Right ventricle myocardium inferior (tissue), 1 donor: ENCODE data around the gene ADGRD1. TPM values are rescaled to one million over a fixed set of nuclear protein-coding genes. Genes with fewer than 3 reads are reported as not detected.
"Not testable (repeated sequence)": the region's sequence is repeated elsewhere in the genome, so short reads cannot be mapped to it uniquely, and the experiment has no call there.

ENCODE experiments used
- ATAC-seq: fragments of 200-7000 bp; cut with Tn5 transposase; one replicate; pipeline ENCODE4 v1.9.1; 2020; ENCODE audit warnings: mild to moderate bottlenecking, moderate library complexity
- DNase-seq: peaks from one replicate; pipeline ENCODE4 v3.0.0; 2021; ENCODE audit errors: missing footprints
- intact Hi-C: fragments of 100-400 bp; cut with DNase I; formaldehyde crosslinking; loops from one replicate; pipeline ENCODE4 v1.11.0; 2022
- total RNA-seq: library from RNA; stranded (reverse); fragmentation: NEBNext Ultra II Directional; extraction: Animal tissue kit (Norgen Biotek cat#: 25700); gene quantifications from one replicate; pipeline ENCODE4 v1.2.1, GENCODE V29; 2021
- donor health status: DM: no; HTN: yes; CAD: no; lungs with severe emphysema.

Gene ADGRD1
- total RNA-seq, 1 donor from 2014 or later = 89.1 TPM

DNA sequence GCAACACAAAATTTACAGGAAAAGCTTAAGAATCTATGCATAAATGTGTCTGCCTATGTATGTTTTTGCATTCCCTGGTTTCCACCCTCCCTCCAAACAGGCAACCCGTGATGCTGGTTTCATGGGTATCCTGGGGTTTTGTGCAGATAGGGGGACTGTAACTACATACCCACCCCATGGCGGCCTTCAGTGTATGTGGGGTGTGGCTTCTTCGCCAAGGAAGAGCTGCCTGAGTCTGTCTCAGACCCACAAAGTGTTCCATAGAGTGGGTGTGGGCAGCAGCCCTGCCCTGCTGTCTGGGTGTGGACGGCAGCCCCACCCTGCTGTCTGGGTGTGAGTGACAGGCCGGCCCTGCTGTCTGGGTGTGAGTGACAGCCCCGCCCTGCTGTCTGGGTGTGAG lies 174.8 kb downstream of the ADGRD1 start:
- ATAC-seq (no peak), DNase-seq (no peak)
- intact Hi-C loops = no loop called here

DNA sequence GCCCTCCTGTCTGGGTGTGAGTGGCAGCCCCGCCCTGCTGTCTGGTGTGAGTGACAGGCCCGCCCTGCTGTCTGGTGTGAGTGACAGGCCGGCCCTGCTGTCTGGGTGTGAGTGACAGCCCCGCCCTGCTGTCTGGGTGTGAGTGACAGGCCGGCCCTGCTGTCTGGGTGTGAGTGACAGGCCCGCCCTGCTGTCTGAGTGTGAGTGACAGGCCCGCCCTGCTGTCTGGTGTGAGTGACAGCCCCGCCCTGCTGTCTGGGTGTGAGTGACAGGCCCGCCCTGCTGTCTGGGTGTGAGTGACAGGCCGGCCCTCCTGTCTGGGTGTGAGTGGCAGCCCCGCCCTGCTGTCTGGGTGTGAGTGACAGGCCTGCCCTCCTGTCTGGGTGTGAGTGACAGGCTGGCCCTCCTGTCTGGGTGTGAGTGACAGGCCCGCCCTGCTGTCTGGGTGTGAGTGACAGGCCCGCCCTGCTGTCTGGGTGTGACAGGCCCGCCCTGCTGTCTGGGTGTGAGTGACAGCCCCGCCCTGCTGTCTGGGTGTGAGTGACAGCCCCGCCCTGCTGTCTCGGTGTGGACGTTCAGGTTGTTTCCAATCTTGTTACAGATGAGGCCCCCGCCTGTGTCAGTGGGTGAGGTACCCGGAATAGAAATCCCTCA lies 175.4 kb downstream of the ADGRD1 start:
- DNase-seq, ATAC-seq, intact Hi-C loops: not testable (repeated sequence)

- DNase-seq (no peak), ATAC-seq (no peak)
- intact Hi-C loops = no loop called here
Measured at GRCh38 chr12:131129839-131130238, 176.1 kb downstream of the ADGRD1 start.

DNA sequence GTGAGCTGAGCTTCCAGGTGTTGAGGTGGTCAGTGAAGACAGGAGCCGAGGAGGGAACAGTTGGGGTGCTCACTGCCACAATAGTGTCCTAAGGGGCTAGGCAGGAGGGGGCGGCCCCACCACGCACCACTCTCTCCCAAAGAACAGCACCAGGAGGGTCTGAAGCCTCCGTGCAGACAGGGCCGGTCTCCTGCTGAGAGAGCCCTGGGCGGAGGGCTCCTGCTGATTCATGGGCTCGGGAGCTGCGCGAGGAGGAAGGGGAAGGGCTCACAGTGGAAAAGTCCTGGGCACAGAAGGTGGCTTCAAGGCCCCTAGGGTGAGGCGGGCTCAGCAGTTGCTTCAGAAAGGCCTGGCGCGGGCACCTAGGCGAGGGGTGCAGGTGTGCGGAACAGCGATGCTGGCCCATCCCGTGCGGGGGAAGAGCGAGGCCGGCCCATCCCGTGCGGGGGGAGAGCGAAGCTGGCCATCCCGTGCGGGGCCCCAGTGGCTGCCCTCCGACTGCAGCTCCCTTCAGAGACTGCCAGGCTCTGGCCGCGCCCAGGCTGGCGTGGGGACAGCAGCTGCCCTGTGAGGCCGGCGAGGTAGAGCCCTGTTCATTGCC lies 176.7 kb downstream of the ADGRD1 start:
- DNase-seq = no peak
- ATAC-seq = no peak
- intact Hi-C loops = no loop called here

- no peak for DNase-seq
- intact Hi-C loops = no loop called here
- no peak for ATAC-seq
Measured at GRCh38 chr12:131131077-131131807, 177.5 kb downstream of the ADGRD1 start.

- intact Hi-C loops = loop anchor here (2.0 kb wide), 1 partner anchor 213 kb away; no protein-coding TSS in a partner anchor
- DNase-seq (no peak), ATAC-seq (no peak)
Measured at GRCh38 chr12:131131808-131132117, 178.1 kb downstream of the ADGRD1 start.

DNA sequence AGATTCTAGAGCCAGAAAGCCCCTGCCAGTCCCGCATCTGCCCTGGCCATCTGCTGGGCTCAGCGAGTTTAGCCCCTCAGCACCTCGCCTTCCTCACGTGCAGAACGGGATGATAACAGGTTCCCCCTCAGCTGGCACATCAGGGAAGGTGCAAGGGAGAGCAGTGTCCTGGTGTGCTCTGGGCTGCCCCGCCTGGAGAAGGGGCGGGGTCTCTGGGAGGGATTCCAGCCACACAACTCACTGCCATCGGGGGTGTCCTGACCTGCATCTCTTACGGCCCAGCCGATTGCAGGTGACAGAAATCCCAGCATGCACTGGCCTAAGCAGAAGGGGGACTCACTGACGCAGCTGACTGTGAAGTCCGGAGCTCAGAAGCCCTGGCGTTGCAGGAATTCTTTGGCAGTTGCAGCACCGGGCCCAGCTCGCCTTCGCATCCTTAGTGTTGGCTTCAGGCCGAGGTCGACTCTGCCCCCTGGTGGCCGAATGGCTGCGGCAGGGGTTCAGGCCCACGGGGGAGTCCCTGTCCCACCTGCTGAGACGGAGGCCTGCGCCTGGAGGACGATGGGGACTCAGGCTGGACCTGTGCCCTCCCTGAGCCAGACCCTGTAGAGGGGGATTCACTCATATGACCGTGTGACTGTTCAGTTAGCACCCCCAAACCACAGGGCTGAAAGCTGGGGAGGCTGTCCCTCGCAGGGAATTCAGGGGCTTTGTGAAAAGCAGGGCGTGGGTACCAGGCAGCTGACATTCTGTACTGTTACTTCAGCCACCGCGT lies 178.6 kb downstream of the ADGRD1 start:
- DNase-seq = no peak
- intact Hi-C loops = loop anchor here (2.0 kb wide), 1 partner anchor 214 kb away; no protein-coding TSS in a partner anchor
- ATAC-seq = peak; percentile 56

- intact Hi-C loops = loop anchor here (2.0 kb wide), 1 partner anchor 214 kb away; no protein-coding TSS in a partner anchor
- no peak for DNase-seq
- peak; percentile 40 for ATAC-seq
Measured at GRCh38 chr12:131133015-131133905, 179.6 kb downstream of the ADGRD1 start.

DNA sequence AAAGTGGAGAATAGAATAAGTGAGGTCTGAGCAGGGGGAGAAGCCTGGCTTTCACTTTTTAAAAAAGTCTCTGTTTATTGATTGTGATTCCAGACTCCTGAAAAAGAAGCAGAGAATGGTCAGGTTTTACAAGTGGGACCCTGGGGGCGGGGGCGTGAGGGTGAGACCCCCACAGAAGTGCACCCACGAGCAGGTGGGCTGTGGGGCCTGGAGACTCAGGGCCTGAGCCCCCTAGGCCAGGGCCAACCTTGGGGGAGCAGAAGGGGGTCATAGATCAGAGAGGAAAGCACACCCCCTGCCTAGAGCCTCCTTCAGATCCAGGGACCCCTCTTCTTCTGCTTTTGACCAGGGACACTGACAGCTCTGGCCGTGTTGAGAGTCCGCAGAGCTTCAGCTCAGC lies 180.3 kb downstream of the ADGRD1 start:
- ATAC-seq (no peak), DNase-seq (no peak)
- intact Hi-C loops = loop anchor here (2.0 kb wide), 1 partner anchor 215 kb away; no protein-coding TSS in a partner anchor

GRCh38 chr12:131134523-131135310 lies 181.0 kb downstream of the ADGRD1 start:
- DNase-seq (no peak), ATAC-seq (no peak)
- intact Hi-C loops = no loop called here

GRCh38 chr12:131135311-131135785 lies 181.6 kb downstream of the ADGRD1 start:
- no peak for DNase-seq
- no peak for ATAC-seq
- intact Hi-C loops = no loop called here

- ATAC-seq (no peak), DNase-seq (no peak)
- intact Hi-C loops = no loop called here
Measured at GRCh38 chr12:131135786-131136538, 182.3 kb downstream of the ADGRD1 start.

GRCh38 chr12:131136539-131136872 lies 182.8 kb downstream of the ADGRD1 start:
- DNase-seq (no peak), ATAC-seq (no peak)
- intact Hi-C loops = no loop called here

- ATAC-seq = no peak
- intact Hi-C loops = no loop called here
- DNase-seq = no peak
Measured at GRCh38 chr12:131137009-131137835, 183.5 kb downstream of the ADGRD1 start.

DNA sequence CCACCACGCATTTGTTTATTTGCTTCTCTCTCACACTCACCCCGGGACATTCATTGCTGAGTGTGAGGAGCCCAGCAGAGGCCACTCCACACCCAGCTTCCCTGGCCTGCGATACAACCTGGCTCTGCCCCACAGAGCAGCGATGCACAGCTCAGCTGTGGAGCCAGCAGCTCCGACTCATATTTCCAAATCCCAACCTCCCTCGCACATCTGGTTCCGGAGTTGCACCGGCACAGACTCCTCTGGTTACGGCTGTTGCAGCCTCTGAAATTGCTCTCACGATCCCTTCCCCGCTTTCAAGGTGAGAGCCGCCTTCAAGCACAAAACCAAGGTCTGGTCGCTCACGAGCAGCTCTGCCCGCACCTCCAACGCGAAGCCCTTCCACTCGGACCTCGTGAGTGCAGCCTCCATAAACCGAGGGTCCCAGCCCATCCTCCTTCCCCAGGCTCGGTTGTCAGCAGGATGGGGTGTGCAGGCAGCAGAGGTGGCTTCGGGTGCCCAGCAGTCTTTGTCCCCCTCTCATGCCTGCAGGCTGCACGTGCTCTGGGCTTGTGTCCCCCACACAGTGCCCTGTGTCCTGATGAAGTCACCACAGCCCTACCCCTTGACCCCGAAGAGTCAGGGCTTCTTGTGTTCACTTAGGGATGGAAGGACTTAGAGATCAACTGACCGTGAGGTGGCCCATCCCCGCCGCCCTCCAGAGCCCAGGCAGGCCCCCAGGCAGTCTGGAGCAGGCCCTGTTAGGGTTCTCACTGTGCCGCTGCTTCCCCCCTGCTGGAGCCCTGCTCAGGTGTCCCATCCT lies 184.3 kb downstream of the ADGRD1 start:
- intact Hi-C loops = no loop called here
- no peak for ATAC-seq
- no peak for DNase-seq
